H1 (cell line): ENCODE results near the gene GRB14.

Source experiments
- CBX5 ChIP-seq: fragments of 300-800, 300-1000 bp; sonication (generic); IDR thresholded peaks from 2 replicates; pipeline ENCODE4 v1.7.1; 2016; ENCODE audit warnings: antibody characterized with exemption, low read length, low read depth
- EZH2 ChIP-seq: fragments of 200-600 bp; sonication (generic); IDR thresholded peaks from 2 replicates; pipeline ENCODE4 v1.7.1; 2012; ENCODE audit warnings: low read depth, mild to moderate bottlenecking, moderate library complexity, low read length, inconsistent platforms; ENCODE audit not compliant: severe bottlenecking
- POLR2A ChIP-seq, 2 experiments: IDR thresholded peaks; 1 replicate in 1 of 2; 2 replicates in 1 of 2; pipeline ENCODE4 v1.6.1; 2011; ENCODE audit warnings: low read depth in 2 of 2, low read length in 2 of 2, mild to moderate bottlenecking in 2 of 2; ENCODE audit errors: control extremely low read depth in 1 of 2
- RNF2 ChIP-seq: fragments of 200-900, 300-1000 bp; sonication (generic); IDR thresholded peaks from 2 replicates; pipeline ENCODE4 v1.7.1; 2016; ENCODE audit warnings: borderline replicate concordance, low read depth, mild to moderate bottlenecking, antibody characterized with exemption, low read length; ENCODE audit not compliant: poor library complexity, severe bottlenecking; ENCODE audit errors: missing control alignments
- TAF1 ChIP-seq: IDR thresholded peaks from 2 replicates; pipeline ENCODE4 v1.6.1; 2011; ENCODE audit warnings: mild to moderate bottlenecking, low read depth, low read length
- ZNF274 ChIP-seq: IDR thresholded peaks from 2 replicates; pipeline ENCODE4 v1.7.0; 2012; ENCODE audit warnings: low read length, borderline replicate concordance; ENCODE audit errors: extremely low read depth
- TF ChIP-seq, protein P1 (sequence below), 3 experiments: IDR thresholded peaks; 1 replicate in 2 of 3; 2 replicates in 1 of 3; pipeline versions ENCODE4 v1.5.1 to v1.6.1; 2011; ENCODE audit warnings: low read length in 3 of 3, mild to moderate bottlenecking in 3 of 3, inconsistent platforms in 2 of 3, low read depth in 1 of 3, moderate library complexity in 1 of 3; ENCODE audit not compliant: insufficient read depth in 1 of 3; ENCODE audit errors: control extremely low read depth in 1 of 3

- TF ChIP-seq, protein P1, sequence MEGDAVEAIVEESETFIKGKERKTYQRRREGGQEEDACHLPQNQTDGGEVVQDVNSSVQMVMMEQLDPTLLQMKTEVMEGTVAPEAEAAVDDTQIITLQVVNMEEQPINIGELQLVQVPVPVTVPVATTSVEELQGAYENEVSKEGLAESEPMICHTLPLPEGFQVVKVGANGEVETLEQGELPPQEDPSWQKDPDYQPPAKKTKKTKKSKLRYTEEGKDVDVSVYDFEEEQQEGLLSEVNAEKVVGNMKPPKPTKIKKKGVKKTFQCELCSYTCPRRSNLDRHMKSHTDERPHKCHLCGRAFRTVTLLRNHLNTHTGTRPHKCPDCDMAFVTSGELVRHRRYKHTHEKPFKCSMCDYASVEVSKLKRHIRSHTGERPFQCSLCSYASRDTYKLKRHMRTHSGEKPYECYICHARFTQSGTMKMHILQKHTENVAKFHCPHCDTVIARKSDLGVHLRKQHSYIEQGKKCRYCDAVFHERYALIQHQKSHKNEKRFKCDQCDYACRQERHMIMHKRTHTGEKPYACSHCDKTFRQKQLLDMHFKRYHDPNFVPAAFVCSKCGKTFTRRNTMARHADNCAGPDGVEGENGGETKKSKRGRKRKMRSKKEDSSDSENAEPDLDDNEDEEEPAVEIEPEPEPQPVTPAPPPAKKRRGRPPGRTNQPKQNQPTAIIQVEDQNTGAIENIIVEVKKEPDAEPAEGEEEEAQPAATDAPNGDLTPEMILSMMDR (IDR thresholded peaks at IDR 0.05; ENCODE audit: control extremely low read depth in 1 of 3, insufficient read depth in 1 of 3, low read depth in 1 of 3, low read length in 3 of 3): no peak
- no peak for TF ChIP-seq CBX5
- TF ChIP-seq POLR2A (IDR thresholded peaks at IDR 0.05; ENCODE audit: control extremely low read depth in 1 of 2, low read depth in 2 of 2, low read length in 2 of 2): no peak
- TF ChIP-seq EZH2: no peak
- TF ChIP-seq RNF2: no peak
- no peak for TF ChIP-seq ZNF274
- no peak for TF ChIP-seq TAF1
These were observed 122.4 kb downstream of the GRB14 start for GRCh38 chr2:164498836-164499235.
